ENCODE measurements around the gene MYO1D.

The MYO1D gene

GRCh38 chr17:32443827-32444300 is 433.1 kb downstream of the MYO1D start:
- peak overlapping the region; percentile 76 to 91 for H3K4me3 ChIP-seq (replicated peaks in 1 of 2; ENCODE audit: low read depth in 2 of 2, low read length in 2 of 2)
- no peak for DNase-seq (ENCODE audit: low read depth in 2 of 2)
- TF ChIP-seq CTCF (IDR thresholded peaks at IDR 0.05; ENCODE audit: low read depth, low read length) = no peak
